GM23338 (cell line): ENCODE data around the gene CCNG1.

Experiments
- CREB1 ChIP-seq: fragments of 250-450 bp; sonication (Bioruptor Pico); IDR thresholded peaks from 2 replicates; pipeline ENCODE4 v1.5.0; 2020; ENCODE audit warnings: low read depth, mild to moderate bottlenecking, moderate library complexity
- CTCF ChIP-seq, 2 experiments: fragments of 200-600 bp in 1 of 2; sonication (generic) in 1 of 2; conservative IDR thresholded peaks; 2 replicates each; pipeline versions ENCODE4 v1.5.1 to v1.6.1; 2016 to 2017; ENCODE audit warnings: antibody characterized with exemption in 2 of 2, low read depth in 2 of 2, mild to moderate bottlenecking in 2 of 2, moderate library complexity in 1 of 2
- EZH2 ChIP-seq: fragments of 200-600 bp; sonication (generic); IDR thresholded peaks from one replicate; pipeline ENCODE4 v1.8.0; 2017; ENCODE audit warnings: antibody characterized with exemption, mild to moderate bottlenecking, low read depth; ENCODE audit not compliant: unreplicated experiment
- EZH2phosphoT487 ChIP-seq: fragments of 200-600 bp; sonication (generic); IDR thresholded peaks from one replicate; pipeline ENCODE4 v1.8.1; 2018; ENCODE audit warnings: antibody characterized with exemption; ENCODE audit not compliant: unreplicated experiment
- JUNB ChIP-seq: IDR thresholded peaks from one replicate; pipeline ENCODE4 v1.6.1; 2016; ENCODE audit warnings: antibody characterized with exemption; ENCODE audit not compliant: unreplicated experiment
- POLR2AphosphoS5 ChIP-seq: IDR thresholded peaks from 2 replicates; pipeline ENCODE4 v1.6.1; 2016; ENCODE audit warnings: antibody characterized with exemption, low read depth
- REST ChIP-seq: IDR thresholded peaks from one replicate; pipeline ENCODE4 v1.6.1; 2018; ENCODE audit warnings: antibody characterized with exemption; ENCODE audit not compliant: unreplicated experiment
- ZNF114 ChIP-seq: fragments of 250-450 bp; sonication (Bioruptor Pico); IDR thresholded peaks from 2 replicates; pipeline ENCODE4 v1.5.0; 2020; ENCODE audit warnings: mild to moderate bottlenecking, moderate library complexity

- no peak for TF ChIP-seq EZH2
- no peak for TF ChIP-seq CTCF (conservative IDR thresholded peaks at IDR 0.05; ENCODE audit: low read depth in 2 of 2)
- TF ChIP-seq CREB1 = no peak
- no peak for TF ChIP-seq REST
- TF ChIP-seq POLR2AphosphoS5 = no peak
- no peak for TF ChIP-seq EZH2phosphoT487
- no peak for TF ChIP-seq JUNB
- no peak for TF ChIP-seq ZNF114 (CRISPR knock-in tag)
These were observed 30.2 kb upstream of the CCNG1 start for GRCh38 chr5:163407034-163407655.
